Upper lobe of left lung (tissue), 4 donors: Measurements from ENCODE around the gene SETBP1.

Experiments
- EP300 ChIP-seq, 4 donors: sonication (generic); formaldehyde crosslinking; IDR thresholded peaks; one replicate each; pipeline ENCODE4 v1.5.1; 2017; ENCODE audit warnings: antibody characterized with exemption in 4 of 4, control low read depth in 2 of 4
- POLR2A ChIP-seq, 4 donors: fragments of 450-650 bp; IDR thresholded peaks; one replicate each; pipeline ENCODE4 v1.5.1; 2016 to 2017; ENCODE audit warnings: antibody characterized with exemption in 4 of 4, mild to moderate bottlenecking in 2 of 4
- POLR2AphosphoS5 ChIP-seq, 2 donors: sonication (generic); formaldehyde crosslinking; IDR thresholded peaks; one replicate each; pipeline ENCODE4 v1.5.1; 2017; ENCODE audit warnings: antibody characterized with exemption in 2 of 2
- TF ChIP-seq, protein P1 (sequence below), 6 experiments: fragments of 450-650 bp in 4 of 6; fragments of 200-600 bp in 2 of 6; sonication (generic) in 2 of 6; IDR thresholded peaks; one replicate each; pipeline ENCODE4 v1.5.1; 2016 to 2019; ENCODE audit warnings: antibody characterized with exemption in 6 of 6

DNA sequence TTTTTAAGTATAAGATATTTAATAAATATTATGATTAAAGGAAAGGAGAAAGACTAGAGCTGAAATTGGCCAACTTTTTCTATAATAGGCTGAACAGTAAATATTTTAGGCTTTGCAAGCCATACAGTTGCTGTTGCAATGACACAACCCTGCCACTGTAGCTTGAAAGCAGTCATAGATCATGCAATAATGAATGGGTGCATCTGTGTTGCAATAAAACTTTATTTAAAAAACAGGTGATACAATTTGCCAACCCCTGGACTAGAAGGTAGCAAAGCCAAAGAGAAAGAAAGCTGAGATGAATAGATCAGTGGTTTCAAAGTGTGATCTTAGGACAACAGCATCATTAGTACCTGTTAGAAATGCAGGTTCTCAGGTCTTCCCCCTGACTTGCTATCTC, 219.1 kb downstream of the SETBP1 start:
- TF ChIP-seq EP300 (IDR thresholded peaks at IDR 0.05) (no peak), POLR2A (IDR thresholded peaks at IDR 0.05) (no peak), POLR2AphosphoS5 (IDR thresholded peaks at IDR 0.05) (no peak)
- TF ChIP-seq, protein P1, sequence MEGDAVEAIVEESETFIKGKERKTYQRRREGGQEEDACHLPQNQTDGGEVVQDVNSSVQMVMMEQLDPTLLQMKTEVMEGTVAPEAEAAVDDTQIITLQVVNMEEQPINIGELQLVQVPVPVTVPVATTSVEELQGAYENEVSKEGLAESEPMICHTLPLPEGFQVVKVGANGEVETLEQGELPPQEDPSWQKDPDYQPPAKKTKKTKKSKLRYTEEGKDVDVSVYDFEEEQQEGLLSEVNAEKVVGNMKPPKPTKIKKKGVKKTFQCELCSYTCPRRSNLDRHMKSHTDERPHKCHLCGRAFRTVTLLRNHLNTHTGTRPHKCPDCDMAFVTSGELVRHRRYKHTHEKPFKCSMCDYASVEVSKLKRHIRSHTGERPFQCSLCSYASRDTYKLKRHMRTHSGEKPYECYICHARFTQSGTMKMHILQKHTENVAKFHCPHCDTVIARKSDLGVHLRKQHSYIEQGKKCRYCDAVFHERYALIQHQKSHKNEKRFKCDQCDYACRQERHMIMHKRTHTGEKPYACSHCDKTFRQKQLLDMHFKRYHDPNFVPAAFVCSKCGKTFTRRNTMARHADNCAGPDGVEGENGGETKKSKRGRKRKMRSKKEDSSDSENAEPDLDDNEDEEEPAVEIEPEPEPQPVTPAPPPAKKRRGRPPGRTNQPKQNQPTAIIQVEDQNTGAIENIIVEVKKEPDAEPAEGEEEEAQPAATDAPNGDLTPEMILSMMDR (IDR thresholded peaks at IDR 0.05) = no peak
